ENCODE results near the gene COL23A1.
"Not testable (repeated sequence)": the region's sequence is repeated elsewhere in the genome, so short reads cannot be mapped to it uniquely, and the experiment has no call there.

The COL23A1 gene

GRCh38 chr5:178274781-178275537 lies 315.2 kb downstream of the COL23A1 start:
- DNase-seq: no peak

GRCh38 chr5:178273665-178274541 lies 316.3 kb downstream of the COL23A1 start:
- DNase-seq: no peak

GRCh38 chr5:178273041-178273440 lies 317.2 kb downstream of the COL23A1 start:
- DNase-seq: no peak

GRCh38 chr5:178272591-178272990 lies 317.6 kb downstream of the COL23A1 start:
- DNase-seq: no peak

- no peak for DNase-seq
These were observed 318.3 kb downstream of the COL23A1 start for GRCh38 chr5:178271726-178272479.

DNA sequence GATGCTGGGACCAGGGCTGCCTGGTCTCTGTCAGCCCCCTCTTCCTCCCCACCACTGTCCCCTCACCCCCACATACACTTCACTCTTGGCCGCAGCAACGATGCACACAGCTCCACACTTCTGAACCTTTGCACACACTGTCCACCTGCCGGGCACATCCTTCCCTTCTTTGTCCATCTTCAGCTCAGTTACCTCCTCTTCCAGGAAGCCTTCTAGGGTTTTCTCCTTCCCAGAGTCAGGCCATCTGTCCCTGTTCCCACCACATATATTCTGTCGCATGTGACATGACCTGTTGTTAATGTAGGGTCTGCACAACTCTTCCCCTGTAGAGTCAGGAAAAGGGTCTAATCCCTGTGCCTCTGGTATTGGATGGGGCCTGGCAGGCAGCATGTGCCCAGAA lies 319.0 kb downstream of the COL23A1 start:
- no peak for DNase-seq

GRCh38 chr5:178269499-178269898 lies 320.7 kb downstream of the COL23A1 start:
- no peak for DNase-seq

DNA sequence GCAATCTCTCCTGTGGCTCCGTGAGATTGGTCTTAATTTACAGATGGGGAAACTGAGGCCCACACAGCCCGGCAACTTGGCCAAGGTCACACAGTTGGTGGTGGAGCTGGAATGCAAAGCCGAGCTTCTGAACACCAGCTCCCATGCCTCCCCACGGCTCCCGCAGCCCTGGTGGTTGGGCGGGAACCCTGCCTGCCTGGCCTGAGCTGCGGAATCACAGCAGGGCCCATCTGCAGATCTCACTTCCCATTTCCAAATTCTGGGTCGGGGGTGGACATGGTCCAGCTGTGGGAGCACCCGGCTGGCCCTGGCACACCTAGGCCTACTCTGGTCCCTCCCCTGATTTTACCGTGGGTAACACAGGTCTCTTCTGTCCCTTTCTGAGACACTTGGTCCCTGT lies 322.3 kb downstream of the COL23A1 start:
- DNase-seq: no peak

- no peak for DNase-seq
These were observed 322.9 kb downstream of the COL23A1 start for GRCh38 chr5:178267245-178267644.

GRCh38 chr5:178266581-178266980 lies 323.6 kb downstream of the COL23A1 start:
- no peak for DNase-seq

- DNase-seq: no peak
These were observed 324.4 kb downstream of the COL23A1 start for GRCh38 chr5:178265746-178266145.

GRCh38 chr5:178264044-178264443 lies 326.1 kb downstream of the COL23A1 start:
- DNase-seq: no peak

GRCh38 chr5:178261666-178262600 lies 328.3 kb downstream of the COL23A1 start:
- DNase-seq: no peak

DNA sequence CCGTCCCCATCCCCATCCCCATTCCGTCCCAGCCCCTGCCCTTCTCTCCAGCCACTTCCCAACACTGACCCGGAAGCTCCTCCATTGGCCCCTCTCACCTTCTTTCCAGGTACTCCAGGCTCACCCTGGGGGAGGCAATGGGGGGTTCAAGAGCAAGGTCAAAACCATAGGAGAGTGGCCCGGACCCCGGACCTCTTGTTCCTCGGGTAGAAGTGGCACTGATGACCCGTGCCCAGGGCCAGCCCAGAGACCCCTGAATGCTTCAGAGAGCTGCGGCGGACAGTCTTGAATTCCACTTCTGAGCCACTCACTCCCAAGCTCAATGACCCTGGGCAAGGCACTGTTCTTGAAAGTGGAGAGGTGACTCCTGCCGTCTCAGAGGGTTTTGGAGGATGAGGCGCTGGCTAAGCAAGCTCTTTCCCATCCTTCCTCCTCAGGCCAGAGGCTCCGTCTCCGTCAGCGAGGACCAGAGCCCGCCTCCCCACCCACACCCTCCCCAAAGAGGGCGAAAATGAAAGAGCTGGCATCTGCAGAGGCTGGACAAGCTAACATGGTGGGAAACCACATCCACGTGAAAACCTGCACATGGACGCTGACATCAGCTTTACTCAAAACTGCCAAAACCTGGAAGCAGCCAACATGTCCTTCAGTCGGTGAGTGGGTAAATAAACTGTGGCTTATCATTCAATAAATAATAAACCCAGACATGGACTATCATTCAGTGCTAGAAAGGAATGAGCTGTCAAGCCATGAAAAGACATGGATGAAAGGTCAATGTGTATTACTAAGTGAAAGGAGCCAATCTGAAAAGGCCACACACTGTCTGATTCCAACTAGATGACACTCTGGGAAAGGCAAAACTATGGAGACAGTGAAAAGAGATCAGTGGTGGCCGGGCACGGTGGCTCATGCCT lies 330.3 kb downstream of the COL23A1 start:
- no peak for DNase-seq

GRCh38 chr5:178257650-178258049 lies 332.5 kb downstream of the COL23A1 start:
- DNase-seq: no peak

DNA sequence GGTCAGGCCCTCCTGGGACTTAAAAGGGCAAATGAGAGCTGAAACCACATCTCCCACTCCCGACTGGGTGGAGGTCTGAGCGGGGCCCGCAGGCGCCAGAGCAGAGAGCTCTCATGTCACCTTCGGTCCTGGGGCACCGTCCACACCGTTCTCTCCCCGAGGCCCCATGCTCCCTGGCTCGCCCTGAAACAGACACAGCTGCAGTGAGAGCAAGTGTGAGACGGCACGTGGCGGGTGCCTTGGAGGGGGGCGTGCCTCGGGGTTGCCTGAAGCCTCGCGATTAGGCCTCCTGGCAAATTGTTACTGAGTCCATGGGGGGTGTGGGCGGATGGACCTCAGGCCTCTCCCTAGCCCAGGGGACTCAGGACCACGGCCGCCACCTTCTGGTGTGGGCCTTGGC lies 333.4 kb downstream of the COL23A1 start:
- no peak for DNase-seq

- not testable (repeated sequence) for DNase-seq
These were observed 336.6 kb downstream of the COL23A1 start for GRCh38 chr5:178253632-178254031.

DNA sequence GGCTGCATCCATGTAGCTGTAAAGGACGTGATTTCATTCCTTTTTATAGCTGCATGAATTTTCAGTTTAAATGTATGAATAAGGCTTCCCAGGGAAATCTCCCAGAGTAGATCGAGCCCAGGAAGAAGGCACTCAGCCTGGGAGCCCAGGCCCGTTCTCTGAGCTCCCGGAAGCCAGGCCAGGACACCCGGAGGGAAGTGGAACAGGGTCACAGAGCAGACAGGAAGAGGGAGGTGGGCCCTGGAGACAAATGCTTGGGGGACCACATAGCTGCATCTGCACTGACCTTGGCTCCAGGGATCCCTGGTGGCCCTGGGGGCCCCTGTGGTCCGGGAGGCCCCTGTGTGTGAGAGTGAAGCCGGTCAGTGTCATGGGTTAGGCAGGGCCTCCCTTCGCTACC lies 337.9 kb downstream of the COL23A1 start:
- DNase-seq: no peak

DNA sequence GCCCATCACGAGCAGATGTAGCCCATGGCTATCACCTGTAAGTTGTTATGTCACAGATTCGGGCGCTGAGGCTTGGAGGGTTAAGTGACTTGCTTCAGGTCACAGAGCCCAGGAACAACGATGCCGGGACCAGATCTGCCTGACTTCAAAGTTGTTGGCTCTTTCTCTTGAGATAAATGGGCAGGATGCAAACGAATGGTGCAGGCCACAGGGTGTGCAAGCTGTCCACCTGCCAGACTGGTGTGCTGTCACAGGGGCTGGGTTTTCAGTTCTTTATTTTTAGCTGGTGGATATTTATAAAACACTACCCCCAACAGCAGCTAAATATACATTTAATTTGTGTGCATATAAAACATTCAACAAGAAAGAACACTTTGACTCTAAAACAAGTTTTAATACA lies 339.9 kb downstream of the COL23A1 start:
- DNase-seq: no peak

DNA sequence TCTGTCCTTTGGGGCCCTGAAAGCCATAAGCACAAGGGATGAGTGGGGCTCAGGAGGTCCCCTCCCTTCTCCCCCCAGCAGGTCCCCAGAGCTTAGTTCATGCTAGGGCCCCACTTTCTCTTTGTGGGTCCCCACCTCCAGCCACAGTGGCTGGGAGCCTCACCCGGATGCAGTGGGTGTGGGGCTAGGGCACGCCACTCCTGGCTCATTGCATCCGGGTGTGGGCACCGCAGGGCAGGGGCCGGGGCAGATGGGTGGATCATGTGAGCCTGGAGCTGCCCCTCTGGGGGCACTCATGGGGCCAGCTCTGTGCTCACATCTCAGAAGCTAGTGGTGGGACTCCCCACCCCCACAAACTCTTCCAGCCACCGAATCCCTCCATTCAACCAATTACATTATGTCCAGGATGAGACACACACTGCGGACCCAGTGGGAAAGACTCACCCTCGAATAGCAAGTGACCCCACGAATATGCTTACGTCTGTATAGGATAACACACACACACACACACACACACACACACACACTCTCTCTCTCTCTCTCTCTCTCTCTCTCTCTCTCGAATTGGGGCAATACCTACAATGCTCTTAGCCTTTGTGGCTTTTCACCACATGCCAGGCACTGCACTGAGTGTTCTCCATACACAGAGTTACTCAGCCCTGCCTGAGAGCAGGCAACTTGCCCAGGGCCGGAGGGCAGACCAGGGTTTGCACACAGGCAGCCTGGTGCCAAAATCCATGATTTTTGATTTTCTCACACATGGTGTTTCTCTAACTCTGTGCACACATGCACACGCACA lies 340.8 kb downstream of the COL23A1 start:
- DNase-seq: no peak
